Erythroblast (primary cell): ENCODE data around the gene MED14.

ENCODE experiments used
- GATA1 ChIP-seq: IDR thresholded peaks from 2 replicates; pipeline ENCODE4 v1.6.1; 2011; ENCODE audit warnings: low read depth, mild to moderate bottlenecking, control low read depth, low read length, moderate library complexity
- POLR2A ChIP-seq: IDR thresholded peaks from 2 replicates; pipeline ENCODE4 v1.6.1; 2011; ENCODE audit warnings: mild to moderate bottlenecking, low read length

- TF ChIP-seq POLR2A (no peak), GATA1 (no peak)
Measured at GRCh38 chrX:40700640-40701342, 34.6 kb downstream of the MED14 start.
